ENCODE data around the gene SENP1. TPM values are rescaled to one million over a fixed set of nuclear protein-coding genes. Genes with fewer than 3 reads are reported as not detected.

The SENP1 gene
- polyA plus RNA-seq, 3 donors: 5.2 to 8.0 (median 6.0) TPM

- H2AFZ ChIP-seq (ENCODE audit: insufficient read depth, low read depth, low read length, poor library complexity, severe bottlenecking): no peak overlapping the region
- peaks cover 21 to 31% (median 21%) of the 10 kb centered on the region in 3 donors for H3K27me3 Mint-ChIP-seq (ENCODE audit: low read depth in 3 of 3)
- H3K79me2 ChIP-seq (ENCODE audit: insufficient read depth, low read length): no peaks in the 10 kb centered on the region
- no peak overlapping the region for H3K4me2 ChIP-seq (replicated peaks; ENCODE audit: extremely low read depth, low read length, poor library complexity, severe bottlenecking)
- no peaks in the 10 kb centered on the region for H3K36me3 ChIP-seq (replicated peaks in 1 of 2; ENCODE audit: control insufficient read depth in 1 of 2, insufficient read depth in 2 of 2, low read length in 2 of 2)
- H3K27ac ChIP-seq (ENCODE audit: low read depth in 1 of 2, low read length in 2 of 2): no peak overlapping the region
- no CpG with 5 or more reads among the region's 2 CpGs for WGBS (ENCODE audit: insufficient coverage)
- H3K27me3 ChIP-seq (ENCODE audit: control insufficient read depth in 2 of 2, insufficient read depth in 2 of 2, low read length in 2 of 2): peaks cover 13 to 18% of the 10 kb centered on the region in 2 donors
- H3K9me3 ChIP-seq (replicated peaks in 1 of 2; ENCODE audit: control insufficient read depth in 1 of 2, insufficient read depth in 1 of 2, low read length in 2 of 2): no peaks in the 10 kb centered on the region
- no peaks in the 10 kb centered on the region for H3K9me3 Mint-ChIP-seq
- no peak overlapping the region for H3K4me3 ChIP-seq (replicated peaks in 1 of 3; ENCODE audit: low read depth in 2 of 3, low read length in 3 of 3)
- no peaks in the 10 kb centered on the region for H4K20me1 ChIP-seq (ENCODE audit: insufficient read depth, low read length)
- H3K4me1 Mint-ChIP-seq: no peaks in the 10 kb centered on the region
- no peak for TF ChIP-seq CTCF (IDR thresholded peaks at IDR 0.05)
- no peak overlapping the region for H3K9ac ChIP-seq (ENCODE audit: insufficient read depth, low read length, poor library complexity, severe bottlenecking)
- no peak overlapping the region for H3K27ac Mint-ChIP-seq
- no peaks in the 10 kb centered on the region for H3K36me3 Mint-ChIP-seq
- H3K4me3 Mint-ChIP-seq: no peak overlapping the region
- intact Hi-C loops (cut with micrococcal nuclease): no loop called here
- H3K4me1 ChIP-seq (ENCODE audit: control insufficient read depth in 1 of 2, insufficient read depth in 2 of 2, low read length in 2 of 2): no peaks in the 10 kb centered on the region
- DNase-seq: no peak
These were observed 92.6 kb downstream of the SENP1 start for GRCh38 chr12:48013287-48013686.

DNA sequence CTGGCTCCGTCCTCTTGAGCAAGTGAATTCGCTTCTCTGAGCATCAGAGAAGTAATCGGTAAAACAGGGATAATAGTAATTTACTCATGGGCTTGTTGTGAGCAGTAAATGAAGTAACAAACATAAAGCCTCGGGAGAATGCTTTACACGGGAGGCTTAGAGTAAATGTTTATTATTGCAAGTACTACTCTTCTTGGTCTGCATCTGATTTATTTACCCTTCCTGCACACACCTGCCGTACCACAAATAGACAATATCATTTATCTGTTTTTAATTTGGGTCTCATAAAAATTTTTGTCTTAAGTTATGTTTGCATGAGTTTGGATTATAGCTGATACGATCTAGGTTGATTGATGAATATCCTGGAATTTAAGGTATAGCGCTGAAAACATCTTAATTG, 93.8 kb downstream of the SENP1 start:
- H3K27me3 ChIP-seq (ENCODE audit: control insufficient read depth in 2 of 2, insufficient read depth in 2 of 2, low read length in 2 of 2): peaks cover 17 to 27% of the 10 kb centered on the region in 2 donors
- Mint-ChIP-seq H3K4me1 (no peaks in the 10 kb centered on the region), H3K4me3 (no peak overlapping the region), H3K27ac (no peak overlapping the region), H3K9me3 (no peaks in the 10 kb centered on the region), H3K36me3 (no peaks in the 10 kb centered on the region), H3K27me3 (ENCODE audit: low read depth in 3 of 3) (peaks cover 26 to 44% (median 27%) of the 10 kb centered on the region in 3 donors)
- H3K27ac ChIP-seq (ENCODE audit: low read depth in 1 of 2, low read length in 2 of 2): no peak overlapping the region
- no peaks in the 10 kb centered on the region for H3K36me3 ChIP-seq (replicated peaks in 1 of 2; ENCODE audit: control insufficient read depth in 1 of 2, insufficient read depth in 2 of 2, low read length in 2 of 2)
- WGBS (ENCODE audit: insufficient coverage): no CpG with 5 or more reads among the region's 8 CpGs
- intact Hi-C loops (cut with micrococcal nuclease): no loop called here
- H3K9me3 ChIP-seq (replicated peaks in 1 of 2; ENCODE audit: control insufficient read depth in 1 of 2, insufficient read depth in 1 of 2, low read length in 2 of 2): no peaks in the 10 kb centered on the region
- no peak overlapping the region for H2AFZ ChIP-seq (ENCODE audit: insufficient read depth, low read depth, low read length, poor library complexity, severe bottlenecking)
- no peak overlapping the region for H3K9ac ChIP-seq (ENCODE audit: insufficient read depth, low read length, poor library complexity, severe bottlenecking)
- DNase-seq: no peak
- no peaks in the 10 kb centered on the region for H3K79me2 ChIP-seq (ENCODE audit: insufficient read depth, low read length)
- no peak overlapping the region for H3K4me3 ChIP-seq (replicated peaks in 1 of 3; ENCODE audit: low read depth in 2 of 3, low read length in 3 of 3)
- H3K4me1 ChIP-seq (ENCODE audit: control insufficient read depth in 1 of 2, insufficient read depth in 2 of 2, low read length in 2 of 2): no peaks in the 10 kb centered on the region
- no peaks in the 10 kb centered on the region for H4K20me1 ChIP-seq (ENCODE audit: insufficient read depth, low read length)
- TF ChIP-seq CTCF (IDR thresholded peaks at IDR 0.05): no peak
- H3K4me2 ChIP-seq (replicated peaks; ENCODE audit: extremely low read depth, low read length, poor library complexity, severe bottlenecking): no peak overlapping the region

Measured in CD14-positive monocyte (primary cell).